ENCODE measurements around the gene CFAP119.

- TF ChIP-seq CTCF (IDR thresholded peaks at IDR 0.05; ENCODE audit: poor library complexity), result no peak
- no peak for TF ChIP-seq EZH2phosphoT487 (IDR thresholded peaks at IDR 0.05; ENCODE audit: low read depth, severe bottlenecking, unreplicated experiment)
Measured at GRCh38 chr16:30741461-30741914, 20.4 kb downstream of the CFAP119 start.

All from hepatocyte (in vitro differentiated cells).